Astrocyte (in vitro differentiated cells and primary cell): ENCODE measurements around the gene NT5C. TPM values are rescaled to one million over a fixed set of nuclear protein-coding genes. Genes with fewer than 3 reads are reported as not detected.

Experiments
- DNase-seq: peaks from one replicate; pipeline ENCODE4 v3.0.0-alpha.2; 2010; ENCODE audit warnings: low read depth
- FAIRE-seq: peaks from 2 replicates; lab custom pipeline; 2011; peaks lifted over from hg19 to GRCh38; lab: Jason Lieb, UNC
- H2AFZ ChIP-seq: 2 replicates; pipeline ENCODE4 v1.6.0; 2012; ENCODE audit warnings: low read depth, low read length, inconsistent platforms
- H3K27ac ChIP-seq: 2 replicates; pipeline ENCODE4 v1.5.1; 2011; ENCODE audit warnings: low read depth, low read length, inconsistent platforms
- H3K27me3 ChIP-seq: 2 replicates; pipeline ENCODE4 v1.6.0; 2011; ENCODE audit warnings: low read length, inconsistent platforms; ENCODE audit not compliant: insufficient read depth
- H3K36me3 ChIP-seq: 2 replicates; pipeline ENCODE4 v1.5.1; 2011; ENCODE audit warnings: low read length, inconsistent platforms; ENCODE audit not compliant: insufficient read depth
- H3K4me1 ChIP-seq: 2 replicates; pipeline ENCODE4 v1.5.1; 2011; ENCODE audit warnings: low read length, inconsistent platforms; ENCODE audit not compliant: insufficient read depth
- H3K4me2 ChIP-seq: 2 replicates; pipeline ENCODE4 v1.6.0; 2012; ENCODE audit warnings: low read length, inconsistent platforms
- H3K4me3 ChIP-seq: 2 replicates; pipeline ENCODE4 v1.5.1; 2011; ENCODE audit warnings: low read depth, mild to moderate bottlenecking, low read length, inconsistent platforms; ENCODE audit not compliant: insufficient read depth
- H3K79me2 ChIP-seq: 2 replicates; pipeline ENCODE4 v1.6.0; 2012; ENCODE audit warnings: mild to moderate bottlenecking, low read length, inconsistent platforms; ENCODE audit not compliant: insufficient read depth
- H3K9ac ChIP-seq: 2 replicates; pipeline ENCODE4 v1.6.0; 2012; ENCODE audit warnings: mild to moderate bottlenecking, low read length, inconsistent platforms
- H3K9me3 ChIP-seq: 2 replicates; pipeline ENCODE4 v1.5.1; 2012; ENCODE audit warnings: low read depth, mild to moderate bottlenecking, low read length, inconsistent platforms; ENCODE audit not compliant: insufficient read depth
- H4K20me1 ChIP-seq: 2 replicates; pipeline ENCODE4 v1.6.0; 2012; ENCODE audit warnings: low read length, inconsistent platforms; ENCODE audit not compliant: insufficient read depth
- H3K27ac Mint-ChIP-seq: one replicate; pipeline ENCODE4 v1.8.0; 2021; ENCODE audit warnings: mild to moderate bottlenecking, mixed read lengths; ENCODE audit not compliant: unreplicated experiment
- H3K27me3 Mint-ChIP-seq: one replicate; pipeline ENCODE4 v1.8.0; 2021; ENCODE audit warnings: low read depth, mixed read lengths; ENCODE audit not compliant: unreplicated experiment
- H3K36me3 Mint-ChIP-seq: one replicate; pipeline ENCODE4 v1.8.0; 2021; ENCODE audit warnings: low read depth, mixed read lengths; ENCODE audit not compliant: unreplicated experiment
- H3K4me1 Mint-ChIP-seq: one replicate; pipeline ENCODE4 v1.8.0; 2021; ENCODE audit warnings: low read depth, mixed read lengths; ENCODE audit not compliant: unreplicated experiment
- H3K4me3 Mint-ChIP-seq: one replicate; pipeline ENCODE4 v1.8.0; 2021; ENCODE audit warnings: mild to moderate bottlenecking, moderate library complexity, mixed read lengths; ENCODE audit not compliant: unreplicated experiment
- H3K9me3 Mint-ChIP-seq: one replicate; pipeline ENCODE4 v1.8.0; 2021; ENCODE audit warnings: mild to moderate bottlenecking, mixed read lengths; ENCODE audit not compliant: unreplicated experiment
- EZH2 ChIP-seq: IDR thresholded peaks from 2 replicates; pipeline ENCODE4 v1.6.1; 2012; ENCODE audit warnings: mild to moderate bottlenecking, low read length, inconsistent platforms; ENCODE audit not compliant: insufficient read depth
- total RNA-seq: library from RNA; stranded (reverse); gene quantifications from 2 replicates; pipeline ENCODE4 v1.2.1, GENCODE V29; 2021
- TF ChIP-seq, protein P1 (sequence below): IDR thresholded peaks from 2 replicates; pipeline ENCODE4 v1.5.1; 2011; ENCODE audit warnings: low read depth, mild to moderate bottlenecking, inconsistent platforms, low read length, moderate library complexity; ENCODE audit not compliant: insufficient read depth

The NT5C gene
- total RNA-seq, 1 donor from 2014 or later, result 29.5 TPM

DNA sequence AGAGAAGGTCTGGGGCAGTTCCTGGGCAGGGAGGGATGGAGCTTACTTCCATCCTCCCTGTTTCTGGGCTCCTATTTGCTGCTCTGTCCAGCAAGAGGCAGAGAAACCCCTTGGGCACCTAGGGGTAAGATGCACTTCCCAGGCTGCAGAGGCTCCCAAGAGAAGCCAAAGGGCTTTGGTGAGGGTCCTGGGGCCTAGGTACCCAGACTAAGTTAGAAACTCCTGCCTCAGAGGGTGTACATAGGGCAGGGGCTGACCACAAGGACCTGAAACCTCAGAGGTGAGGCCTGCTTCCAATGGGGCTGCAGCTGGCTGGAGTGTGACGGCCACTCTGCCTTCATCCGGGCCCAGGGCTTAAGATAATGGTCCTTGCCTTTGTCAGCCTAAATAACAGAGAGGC lies 23.3 kb downstream of the NT5C start:
- no peak for DNase-seq
- no peak for FAIRE-seq
- H4K20me1 ChIP-seq, result no peaks in the 10 kb centered on the region
- H3K27me3 Mint-ChIP-seq, result peaks cover 8% of the 10 kb centered on the region
- H3K4me3 Mint-ChIP-seq, result peak overlapping the region; percentile 36
- peaks cover 16% of the 10 kb centered on the region for H3K4me1 ChIP-seq
- H3K9me3 Mint-ChIP-seq, result peaks cover 2% of the 10 kb centered on the region
- H3K4me2 ChIP-seq, result no peak overlapping the region
- H3K36me3 ChIP-seq, result no peaks in the 10 kb centered on the region
- H3K27ac ChIP-seq, result no peak overlapping the region
- H3K9me3 ChIP-seq, result no peaks in the 10 kb centered on the region
- no peak overlapping the region for H3K27ac Mint-ChIP-seq
- peaks cover 7% of the 10 kb centered on the region for H3K79me2 ChIP-seq
- TF ChIP-seq, protein P1, sequence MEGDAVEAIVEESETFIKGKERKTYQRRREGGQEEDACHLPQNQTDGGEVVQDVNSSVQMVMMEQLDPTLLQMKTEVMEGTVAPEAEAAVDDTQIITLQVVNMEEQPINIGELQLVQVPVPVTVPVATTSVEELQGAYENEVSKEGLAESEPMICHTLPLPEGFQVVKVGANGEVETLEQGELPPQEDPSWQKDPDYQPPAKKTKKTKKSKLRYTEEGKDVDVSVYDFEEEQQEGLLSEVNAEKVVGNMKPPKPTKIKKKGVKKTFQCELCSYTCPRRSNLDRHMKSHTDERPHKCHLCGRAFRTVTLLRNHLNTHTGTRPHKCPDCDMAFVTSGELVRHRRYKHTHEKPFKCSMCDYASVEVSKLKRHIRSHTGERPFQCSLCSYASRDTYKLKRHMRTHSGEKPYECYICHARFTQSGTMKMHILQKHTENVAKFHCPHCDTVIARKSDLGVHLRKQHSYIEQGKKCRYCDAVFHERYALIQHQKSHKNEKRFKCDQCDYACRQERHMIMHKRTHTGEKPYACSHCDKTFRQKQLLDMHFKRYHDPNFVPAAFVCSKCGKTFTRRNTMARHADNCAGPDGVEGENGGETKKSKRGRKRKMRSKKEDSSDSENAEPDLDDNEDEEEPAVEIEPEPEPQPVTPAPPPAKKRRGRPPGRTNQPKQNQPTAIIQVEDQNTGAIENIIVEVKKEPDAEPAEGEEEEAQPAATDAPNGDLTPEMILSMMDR, result no peak
- TF ChIP-seq EZH2, result no peak
- peaks cover 7% of the 10 kb centered on the region for H3K4me1 Mint-ChIP-seq
- H3K36me3 Mint-ChIP-seq, result peaks cover 7% of the 10 kb centered on the region
- H3K4me3 ChIP-seq, result no peak overlapping the region
- H2AFZ ChIP-seq, result no peak overlapping the region
- H3K9ac ChIP-seq, result no peak overlapping the region
- peaks cover 3% of the 10 kb centered on the region for H3K27me3 ChIP-seq

DNA sequence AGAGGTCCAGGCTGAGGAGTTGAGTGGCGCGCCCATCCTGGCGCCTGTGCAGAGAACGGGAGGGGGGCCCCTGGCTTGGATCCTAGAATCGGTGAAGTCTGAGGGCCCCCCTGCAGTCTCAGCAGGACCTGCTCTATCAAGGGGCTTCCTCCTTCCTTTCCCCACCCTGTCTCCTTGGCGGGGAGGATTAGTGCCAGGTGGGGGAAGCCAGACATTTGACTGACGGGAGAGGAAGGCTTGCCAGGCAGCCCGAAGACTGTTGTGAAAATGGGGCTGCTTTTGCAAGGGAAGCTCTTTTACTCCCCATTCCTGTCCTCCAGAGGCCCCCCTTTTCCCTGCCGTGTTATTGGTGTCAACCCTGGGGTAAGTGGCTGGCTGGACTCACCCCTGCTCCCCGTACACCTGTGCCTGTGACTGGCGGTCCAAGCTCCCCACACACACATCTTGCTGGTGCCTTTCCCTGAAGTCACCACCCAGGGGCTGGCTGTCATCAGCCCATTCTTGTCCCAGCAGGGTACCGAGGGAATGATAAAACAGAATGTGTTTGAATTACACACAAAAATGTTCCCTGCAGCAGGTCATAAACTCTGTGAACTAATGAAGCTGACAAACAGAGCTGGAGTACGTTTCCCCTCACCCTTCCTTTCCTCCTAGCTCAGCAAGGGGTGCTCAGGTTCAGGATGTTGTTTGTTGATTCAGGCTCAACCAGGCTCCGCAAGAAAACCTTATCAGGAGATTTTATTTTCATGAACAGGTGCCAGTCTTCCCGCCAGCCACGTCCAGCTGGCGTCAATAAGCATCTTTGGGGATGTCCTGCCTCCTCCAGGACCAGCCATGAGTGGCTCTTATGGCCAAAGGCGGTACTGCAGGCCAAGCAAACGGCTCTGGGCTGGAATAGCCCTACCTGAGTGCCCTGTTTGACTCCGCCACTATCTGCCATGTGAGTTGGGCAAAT lies 26.1 kb downstream of the NT5C start:
- Histone ChIP-seq H3K27ac (no peak overlapping the region), H3K4me3 (no peak overlapping the region), H3K36me3 (no peaks in the 10 kb centered on the region), H3K79me2 (peaks cover 2% of the 10 kb centered on the region), H3K4me1 (peaks cover 11% of the 10 kb centered on the region), H2AFZ (no peak overlapping the region), H3K4me2 (no peak overlapping the region), H3K9ac (no peak overlapping the region), H3K9me3 (no peaks in the 10 kb centered on the region), H4K20me1 (no peaks in the 10 kb centered on the region), H3K27me3 (peaks cover 3% of the 10 kb centered on the region)
- FAIRE-seq, result no peak
- H3K4me1 Mint-ChIP-seq, result no peaks in the 10 kb centered on the region
- TF ChIP-seq, protein P1, result peak; percentile 78
- no peak for TF ChIP-seq EZH2
- no peak overlapping the region for H3K27ac Mint-ChIP-seq
- peaks cover 8% of the 10 kb centered on the region for H3K27me3 Mint-ChIP-seq
- H3K36me3 Mint-ChIP-seq, result peaks cover 7% of the 10 kb centered on the region
- H3K4me3 Mint-ChIP-seq, result no peak overlapping the region
- peak; percentile 12 for DNase-seq
- no peaks in the 10 kb centered on the region for H3K9me3 Mint-ChIP-seq
